Chondrocyte (in vitro differentiated cells): Measurements from ENCODE around the gene FARP1. TPM values are rescaled to one million over a fixed set of nuclear protein-coding genes. Genes with fewer than 3 reads are reported as not detected.

Experiments
- DNase-seq: peaks from one replicate; pipeline ENCODE4 v3.0.0; 2021; ENCODE audit warnings: mixed read lengths, low spot score
- H3K27ac Mint-ChIP-seq: one replicate; pipeline ENCODE4 v1.8.0; 2021; ENCODE audit warnings: mild to moderate bottlenecking, moderate library complexity, mixed read lengths; ENCODE audit not compliant: unreplicated experiment
- H3K27me3 Mint-ChIP-seq: 2 replicates; pipeline ENCODE4 v1.8.0; 2021; ENCODE audit warnings: low read depth, mixed read lengths
- H3K36me3 Mint-ChIP-seq: 2 replicates; pipeline ENCODE4 v1.8.0; 2021; ENCODE audit warnings: low read depth, mixed read lengths
- H3K4me1 Mint-ChIP-seq: 2 replicates; pipeline ENCODE4 v1.8.0; 2021; ENCODE audit warnings: low read depth, mild to moderate bottlenecking, mixed read lengths
- H3K4me3 Mint-ChIP-seq: one replicate; pipeline ENCODE4 v1.8.0; 2021; ENCODE audit warnings: mild to moderate bottlenecking, moderate library complexity, mixed read lengths; ENCODE audit not compliant: unreplicated experiment
- H3K9me3 Mint-ChIP-seq: 2 replicates; pipeline ENCODE4 v1.8.0; 2021; ENCODE audit warnings: low read depth, mixed read lengths
- CTCF ChIP-seq: fragments of 200-600 bp; sonication (generic); IDR thresholded peaks from 2 replicates; pipeline ENCODE4 v1.5.0; 2021; ENCODE audit warnings: antibody characterized with exemption, mild to moderate bottlenecking, moderate library complexity
- total RNA-seq: library from RNA; stranded (reverse); gene quantifications from 3 replicates; pipeline ENCODE4 v1.2.1, GENCODE V29; 2021

FARP1 gene
- total RNA-seq, 1 donor from 2014 or later: 331 TPM

- peaks cover under 1% of the 10 kb centered on the region for H3K36me3 Mint-ChIP-seq
- no peaks in the 10 kb centered on the region for H3K27me3 Mint-ChIP-seq
- H3K9me3 Mint-ChIP-seq: no peaks in the 10 kb centered on the region
- H3K4me1 Mint-ChIP-seq: peaks cover 77% of the 10 kb centered on the region
- peak overlapping the region; percentile 77 for H3K27ac Mint-ChIP-seq
- DNase-seq: no peak
- no peak for TF ChIP-seq CTCF
- no peak overlapping the region for H3K4me3 Mint-ChIP-seq
Observed at GRCh38 chr13:98276486-98276885, 133.6 kb downstream of the FARP1 start.

GRCh38 chr13:98278068-98278724 is 135.3 kb downstream of the FARP1 start:
- TF ChIP-seq CTCF: no peak
- H3K36me3 Mint-ChIP-seq: no peaks in the 10 kb centered on the region
- H3K27ac Mint-ChIP-seq: peak overlapping the region; percentile 33
- H3K4me1 Mint-ChIP-seq: peaks cover 65% of the 10 kb centered on the region
- no peaks in the 10 kb centered on the region for H3K27me3 Mint-ChIP-seq
- H3K4me3 Mint-ChIP-seq: no peak overlapping the region
- DNase-seq: no peak
- H3K9me3 Mint-ChIP-seq: no peaks in the 10 kb centered on the region

- Mint-ChIP-seq H3K27me3 (no peaks in the 10 kb centered on the region), H3K9me3 (no peaks in the 10 kb centered on the region), H3K36me3 (no peaks in the 10 kb centered on the region), H3K4me3 (no peak overlapping the region), H3K27ac (peak overlapping the region; percentile 91), H3K4me1 (peaks cover 51% of the 10 kb centered on the region)
- TF ChIP-seq CTCF: no peak
- no peak for DNase-seq
Observed at GRCh38 chr13:98279473-98280175, 136.7 kb downstream of the FARP1 start.

- no peak for TF ChIP-seq CTCF
- DNase-seq: no peak
- Mint-ChIP-seq H3K4me1 (peaks cover 46% of the 10 kb centered on the region), H3K27ac (peak overlapping the region; percentile 91), H3K36me3 (no peaks in the 10 kb centered on the region), H3K9me3 (no peaks in the 10 kb centered on the region), H3K27me3 (no peaks in the 10 kb centered on the region), H3K4me3 (no peak overlapping the region)
Observed at GRCh38 chr13:98280176-98280510, 137.2 kb downstream of the FARP1 start.

GRCh38 chr13:98284679-98285078 is 141.8 kb downstream of the FARP1 start:
- TF ChIP-seq CTCF: no peak
- no peaks in the 10 kb centered on the region for H3K9me3 Mint-ChIP-seq
- H3K36me3 Mint-ChIP-seq: no peaks in the 10 kb centered on the region
- H3K27ac Mint-ChIP-seq: no peak overlapping the region
- no peaks in the 10 kb centered on the region for H3K27me3 Mint-ChIP-seq
- DNase-seq: no peak
- peaks cover 37% of the 10 kb centered on the region for H3K4me1 Mint-ChIP-seq
- H3K4me3 Mint-ChIP-seq: no peak overlapping the region
